ENCODE data around the gene SARS1.
A peak's percentile ranks its signal among the peaks of the same experiment; 100 is the strongest.
"Not testable (repeated sequence)": the region's sequence is repeated elsewhere in the genome, so short reads cannot be mapped to it uniquely, and the experiment has no call there.

The SARS1 gene

GRCh38 chr1:109193653-109194590 is 19.8 kb upstream of the SARS1 start:
- DNase-seq = no peak

- peak; percentile 100 for DNase-seq
Measured at GRCh38 chr1:109197158-109198042, 16.3 kb upstream of the SARS1 start.

GRCh38 chr1:109198043-109198695 is 15.5 kb upstream of the SARS1 start:
- peak; percentile 84 for DNase-seq

- DNase-seq = no peak
Measured at GRCh38 chr1:109198745-109199144, 15.0 kb upstream of the SARS1 start.

- DNase-seq = no peak
Measured at GRCh38 chr1:109199710-109200109, 14.0 kb upstream of the SARS1 start.

GRCh38 chr1:109201123-109201703 is 12.5 kb upstream of the SARS1 start:
- peak; percentile 91 for DNase-seq

- DNase-seq = no peak
Measured at GRCh38 chr1:109204484-109204883, 9.2 kb upstream of the SARS1 start.

- DNase-seq = no peak
Measured at GRCh38 chr1:109206339-109206738, 7.4 kb upstream of the SARS1 start.

- DNase-seq = no peak
Measured at GRCh38 chr1:109207467-109208103, 6.1 kb upstream of the SARS1 start.

GRCh38 chr1:109208394-109208793 is 5.3 kb upstream of the SARS1 start:
- no peak for DNase-seq

GRCh38 chr1:109208836-109209463 is 4.8 kb upstream of the SARS1 start:
- peak; percentile 39 for DNase-seq

- DNase-seq = no peak
Measured at GRCh38 chr1:109210058-109210457, 3.7 kb upstream of the SARS1 start.

- DNase-seq = no peak
Measured at GRCh38 chr1:109213345-109213823, 334 bp upstream of the SARS1 start.

- peak; percentile 98 for DNase-seq
Measured at GRCh38 chr1:109214695-109215623, 1.2 kb downstream of the SARS1 start.

GRCh38 chr1:109216662-109217061 is 2.9 kb downstream of the SARS1 start:
- no peak for DNase-seq

- no peak for DNase-seq
Measured at GRCh38 chr1:109218516-109218915, 4.8 kb downstream of the SARS1 start.

- not testable (repeated sequence) for DNase-seq
Measured at GRCh38 chr1:109221201-109221600, 7.5 kb downstream of the SARS1 start.

GRCh38 chr1:109225308-109225707 is 11.6 kb downstream of the SARS1 start:
- DNase-seq = no peak

- DNase-seq = peak; percentile 30
Measured at GRCh38 chr1:109225711-109226445, 12.2 kb downstream of the SARS1 start.

- DNase-seq = no peak
Measured at GRCh38 chr1:109228167-109228566, 14.4 kb downstream of the SARS1 start.

All from fibroblast of upper back skin (primary cell).